GM19467 (cell line): ENCODE data around the gene FAM76A.
A peak's percentile ranks its signal among the peaks of the same experiment; 100 is the strongest.

Experiments used
- ATAC-seq: cut with Tn5 transposase; IDR thresholded peaks from one replicate; pipeline ENCODE4 v1.9.1; 2021; ENCODE audit warnings: mild to moderate bottlenecking, moderate library complexity; ENCODE audit not compliant: unreplicated experiment

FAM76A gene

GRCh38 chr1:27719286-27720251 lies 6.2 kb upstream of the FAM76A start:
- ATAC-seq, result no peak

GRCh38 chr1:27724961-27725373 lies 794 bp upstream of the FAM76A start:
- ATAC-seq, result no peak

GRCh38 chr1:27726173-27727044 lies 648 bp downstream of the FAM76A start:
- peak; percentile 23 for ATAC-seq

- ATAC-seq, result no peak
These were observed 1.4 kb downstream of the FAM76A start for GRCh38 chr1:27727126-27727525.

GRCh38 chr1:27736252-27736651 lies 10.5 kb downstream of the FAM76A start:
- no peak for ATAC-seq

GRCh38 chr1:27741121-27741520 lies 15.4 kb downstream of the FAM76A start:
- no peak for ATAC-seq

- no peak for ATAC-seq
These were observed 18.8 kb downstream of the FAM76A start for GRCh38 chr1:27744556-27744955.

- ATAC-seq, result no peak
These were observed 19.7 kb downstream of the FAM76A start for GRCh38 chr1:27745466-27745865.

- ATAC-seq, result no peak
These were observed 26.6 kb downstream of the FAM76A start for GRCh38 chr1:27752360-27752759.

GRCh38 chr1:27755286-27755685 lies 29.5 kb downstream of the FAM76A start:
- ATAC-seq, result no peak

GRCh38 chr1:27755865-27756264 lies 30.1 kb downstream of the FAM76A start:
- no peak for ATAC-seq

GRCh38 chr1:27759236-27759635 lies 33.5 kb downstream of the FAM76A start:
- no peak for ATAC-seq

- ATAC-seq, result no peak
These were observed 34.7 kb downstream of the FAM76A start for GRCh38 chr1:27760426-27760825.

GRCh38 chr1:27762033-27762432 lies 36.3 kb downstream of the FAM76A start:
- ATAC-seq, result no peak

GRCh38 chr1:27763358-27763757 lies 37.6 kb downstream of the FAM76A start:
- ATAC-seq, result no peak

- ATAC-seq, result no peak
These were observed 44.6 kb downstream of the FAM76A start for GRCh38 chr1:27770293-27770830.

GRCh38 chr1:27772036-27772931 lies 46.5 kb downstream of the FAM76A start:
- no peak for ATAC-seq

GRCh38 chr1:27772932-27773825 lies 47.4 kb downstream of the FAM76A start, which contains the start of gene STX12:
STX12 (plus strand) TSS chr1:27773219; CDS start chr1:27773308, 89 bp downstream.
- peak; percentile 90 for ATAC-seq

GRCh38 chr1:27773826-27774445 lies 48.2 kb downstream of the FAM76A start:
- no peak for ATAC-seq
